WTC11 (cell line): Measurements from ENCODE around the gene GRB7. TPM values are rescaled to one million over a fixed set of nuclear protein-coding genes. Genes with fewer than 3 reads are reported as not detected.

Source experiments
- ATAC-seq: fragments of 200-7000 bp; cut with Tn5 transposase; 2 replicates; pipeline ENCODE4 v1.10.0; 2021; ENCODE audit warnings: mild to moderate bottlenecking, moderate library complexity
- CTCF ChIA-PET: fragments of 300-600 bp; sonication (Branson Sonifier 250); formaldehyde crosslinking; loops from one replicate; lab custom pipeline; 2021; ENCODE audit warnings: antibody characterized with exemption; lab: Charles Lee
- POLR2A ChIA-PET: fragments of 350-600 bp; sonication (Branson Sonifier 250); formaldehyde crosslinking; loops from one replicate; lab custom pipeline; 2021; ENCODE audit warnings: antibody characterized with exemption; lab: Charles Lee
- DNase-seq: peaks from one replicate; pipeline ENCODE4 v3.0.0; 2021; ENCODE audit warnings: low spot score
- H3K27ac Mint-ChIP-seq: 2 replicates; pipeline ENCODE4 v1.8.0; 2021; ENCODE audit warnings: mixed read lengths
- H3K27me3 Mint-ChIP-seq: 2 replicates; pipeline ENCODE4 v1.8.0; 2021; ENCODE audit warnings: low read depth, mild to moderate bottlenecking, moderate library complexity, mixed read lengths
- H3K36me3 Mint-ChIP-seq: 2 replicates; pipeline ENCODE4 v1.8.0; 2021; ENCODE audit warnings: mixed read lengths
- H3K4me1 Mint-ChIP-seq: 2 replicates; pipeline ENCODE4 v1.8.0; 2022; ENCODE audit warnings: mixed read lengths
- H3K4me3 Mint-ChIP-seq: 2 replicates; pipeline ENCODE4 v1.8.0; 2021; ENCODE audit warnings: mild to moderate bottlenecking, moderate library complexity, mixed read lengths
- H3K9me3 Mint-ChIP-seq: 2 replicates; pipeline ENCODE4 v1.8.0; 2021; ENCODE audit warnings: mixed read lengths
- ATF1 ChIP-seq: sonication (generic); formaldehyde crosslinking; IDR thresholded peaks from 2 replicates; pipeline ENCODE4 v1.8.1; 2023; ENCODE audit warnings: mild to moderate bottlenecking, moderate library complexity, missing genetic modification reagents
- CREB1 ChIP-seq: sonication (generic); formaldehyde crosslinking; IDR thresholded peaks from 2 replicates; pipeline ENCODE4 v1.8.0; 2023; ENCODE audit warnings: mild to moderate bottlenecking, missing genetic modification reagents
- E2F5 ChIP-seq: sonication (generic); formaldehyde crosslinking; IDR thresholded peaks from 2 replicates; pipeline ENCODE4 v1.8.1; 2022; ENCODE audit warnings: mild to moderate bottlenecking, moderate library complexity, missing genetic modification reagents
- FOXK1 ChIP-seq: sonication (generic); formaldehyde crosslinking; IDR thresholded peaks from 2 replicates; pipeline ENCODE4 v1.8.0; 2022; ENCODE audit warnings: mild to moderate bottlenecking, moderate library complexity, missing genetic modification reagents
- NR3C1 ChIP-seq: sonication (generic); formaldehyde crosslinking; conservative IDR thresholded peaks from 2 replicates; pipeline ENCODE4 v1.8.1; 2023; ENCODE audit warnings: low read depth, mild to moderate bottlenecking, missing genetic modification reagents
- RELA ChIP-seq: sonication (generic); formaldehyde crosslinking; IDR thresholded peaks from 2 replicates; pipeline ENCODE4 v1.8.1; 2022; ENCODE audit warnings: missing genetic modification reagents, mild to moderate bottlenecking, borderline replicate concordance
- SP1 ChIP-seq: sonication (generic); formaldehyde crosslinking; conservative IDR thresholded peaks from 2 replicates; pipeline ENCODE4 v1.8.1; 2022; ENCODE audit warnings: missing genetic modification reagents
- TEAD1 ChIP-seq: sonication (generic); formaldehyde crosslinking; IDR thresholded peaks from 2 replicates; pipeline ENCODE4 v1.8.0; 2022; ENCODE audit warnings: mild to moderate bottlenecking, missing genetic modification reagents
- ZBTB21 ChIP-seq: sonication (generic); formaldehyde crosslinking; IDR thresholded peaks from 2 replicates; pipeline ENCODE4 v1.8.1; 2023; ENCODE audit warnings: mild to moderate bottlenecking, missing genetic modification reagents, borderline replicate concordance
- ZBTB43 ChIP-seq: sonication (generic); formaldehyde crosslinking; IDR thresholded peaks from 2 replicates; pipeline ENCODE4 v1.8.1; 2023; ENCODE audit warnings: mild to moderate bottlenecking, missing genetic modification reagents
- ZNF121 ChIP-seq: sonication (generic); formaldehyde crosslinking; IDR thresholded peaks from 2 replicates; pipeline ENCODE4 v1.8.0; 2023; ENCODE audit warnings: missing genetic modification reagents
- ZNF423 ChIP-seq: fragments of 250-450 bp; sonication (Bioruptor Pico); IDR thresholded peaks from 2 replicates; pipeline ENCODE4 v2.1.2; 2022; ENCODE audit warnings: mild to moderate bottlenecking, moderate library complexity
- ZNF532 ChIP-seq: fragments of 250-450 bp; sonication (Bioruptor Pico); IDR thresholded peaks from 2 replicates; pipeline ENCODE4 v1.9.0; 2021; ENCODE audit warnings: mild to moderate bottlenecking, borderline replicate concordance
- ZNF671 ChIP-seq: fragments of 250-450 bp; sonication (Bioruptor Pico); IDR thresholded peaks from 2 replicates; pipeline ENCODE4 v1.8.0; 2021; ENCODE audit warnings: mild to moderate bottlenecking
- total RNA-seq: library from RNA; stranded (reverse); gene quantifications from 3 replicates; pipeline ENCODE4 v1.2.3, GENCODE V29; 2021

Gene GRB7
- total RNA-seq, 1 experiment from 2014 or later: 48.5 TPM

- TF ChIP-seq ZNF532 (CRISPR knock-in tag): no peak
- TF ChIP-seq FOXK1 (CRISPR knock-in tag): no peak
- no peak for TF ChIP-seq ZNF423
- no peak for TF ChIP-seq ATF1
- TF ChIP-seq SP1 (CRISPR knock-in tag): no peak
- TF ChIP-seq TEAD1 (CRISPR knock-in tag): no peak
- no peak for TF ChIP-seq ZBTB43 (CRISPR knock-in tag)
- no peak for TF ChIP-seq NR3C1 (CRISPR knock-in tag)
- no peak for TF ChIP-seq E2F5 (CRISPR knock-in tag)
- no peak for TF ChIP-seq ZBTB21
These were observed 37.3 kb downstream of the GRB7 start (continued) for GRCh38 chr17:39775031-39775430.

- H3K4me3 Mint-ChIP-seq: no peak overlapping the region
- POLR2A ChIA-PET: no interaction called here
These were observed 38.5 kb downstream of the GRB7 start for GRCh38 chr17:39776252-39776651.

GRCh38 chr17:39777534-39778365, 40.0 kb downstream of the GRB7 start:
- Mint-ChIP-seq H3K4me1 (peaks cover 4% of the 10 kb centered on the region), H3K27me3 (no peaks in the 10 kb centered on the region; the same call in 1 of the 2 replicates), H3K27ac (no peak overlapping the region), H3K36me3 (no peaks in the 10 kb centered on the region), H3K4me3 (no peak overlapping the region), H3K9me3 (no peaks in the 10 kb centered on the region)
- ChIA-PET CTCF (interaction anchor here (0.8 to 1.0 kb wide), 4 partner anchors 47 to 203 kb away, joined by 3 to 4 read pairs (median 4); partner anchors contain the start of genes MIEN1 and PSMD3), POLR2A (no interaction called here)
- DNase-seq (no peak), ATAC-seq (no peak)
- no peak for TF ChIP-seq CREB1 (CRISPR knock-in tag)
- TF ChIP-seq ZNF671 (CRISPR knock-in tag): no peak

More at GRCh38 chr17:39776252-39776651, 38.5 kb downstream of the GRB7 start:
- no peaks in the 10 kb centered on the region for H3K27me3 Mint-ChIP-seq
- TF ChIP-seq ZNF121 (CRISPR knock-in tag) (no peak), NR3C1 (CRISPR knock-in tag) (no peak), RELA (no peak)
- H3K4me1 Mint-ChIP-seq: peaks cover 12% of the 10 kb centered on the region
- H3K36me3 Mint-ChIP-seq: no peaks in the 10 kb centered on the region
- ATAC-seq (no peak), DNase-seq (no peak)
- no peaks in the 10 kb centered on the region for H3K9me3 Mint-ChIP-seq
- no peak overlapping the region for H3K27ac Mint-ChIP-seq
- CTCF ChIA-PET: interaction anchor here (0.7 to 1.0 kb wide), 3 partner anchors 103 to 611 kb away, joined by 3 to 4 read pairs (median 3); no protein-coding TSS in a partner anchor
